ENCODE results near the gene HSH2D. TPM values are rescaled to one million over a fixed set of nuclear protein-coding genes. Genes with fewer than 3 reads are reported as not detected.

HSH2D gene
- total RNA-seq, 4 donors from 2014 or later, result 28.0 to 111 (median 58.8) TPM

DNA sequence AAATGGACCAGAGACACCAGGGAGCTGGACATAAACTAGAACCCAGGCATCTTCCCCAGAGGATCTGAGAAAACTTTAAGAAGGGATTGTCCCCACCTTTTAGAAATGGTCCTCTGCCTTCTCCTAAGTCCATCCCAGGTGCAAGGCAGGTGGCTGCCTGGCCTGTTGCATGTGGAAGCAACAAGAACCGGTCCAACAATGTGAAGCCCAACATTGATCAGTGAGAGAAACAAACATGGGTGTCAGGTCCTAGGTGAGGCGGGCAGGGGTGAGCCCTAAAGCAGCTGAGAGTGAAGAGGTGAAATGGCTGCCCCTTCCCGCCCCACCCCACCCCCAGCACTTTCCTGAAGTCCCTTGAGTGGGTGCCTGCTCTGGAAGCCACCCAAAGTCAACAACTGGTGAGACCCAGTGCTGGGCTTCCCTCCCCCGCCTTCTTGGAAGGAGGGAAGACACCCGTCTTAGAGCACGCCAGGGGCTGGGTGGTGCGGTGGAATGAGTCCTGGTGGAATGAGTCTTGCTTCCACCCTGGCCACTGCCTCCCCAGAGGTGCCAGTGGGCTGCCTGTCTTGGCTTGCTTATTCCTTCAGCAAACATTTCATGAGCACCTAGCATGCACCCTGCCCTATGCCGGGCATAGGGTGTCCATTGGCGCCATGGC lies 55.9 kb downstream of the HSH2D start:
- Histone ChIP-seq H3K27ac (peak overlapping the region in 3 of 4 donors; percentile 40 to 95 (median 93)), H3K9me3 (no peaks in the 10 kb centered on the region), H3K36me3 (peaks cover 0 to 28% (median 0%) of the 10 kb centered on the region in 3 donors), H3K4me1 (peaks cover 4 to 48% (median 15%) of the 10 kb centered on the region in 4 donors), H3K4me3 (peak overlapping the region in 2 of 4 donors; percentile 6 to 63), H3K27me3 (no peaks in the 10 kb centered on the region)
- TF ChIP-seq, protein P1, sequence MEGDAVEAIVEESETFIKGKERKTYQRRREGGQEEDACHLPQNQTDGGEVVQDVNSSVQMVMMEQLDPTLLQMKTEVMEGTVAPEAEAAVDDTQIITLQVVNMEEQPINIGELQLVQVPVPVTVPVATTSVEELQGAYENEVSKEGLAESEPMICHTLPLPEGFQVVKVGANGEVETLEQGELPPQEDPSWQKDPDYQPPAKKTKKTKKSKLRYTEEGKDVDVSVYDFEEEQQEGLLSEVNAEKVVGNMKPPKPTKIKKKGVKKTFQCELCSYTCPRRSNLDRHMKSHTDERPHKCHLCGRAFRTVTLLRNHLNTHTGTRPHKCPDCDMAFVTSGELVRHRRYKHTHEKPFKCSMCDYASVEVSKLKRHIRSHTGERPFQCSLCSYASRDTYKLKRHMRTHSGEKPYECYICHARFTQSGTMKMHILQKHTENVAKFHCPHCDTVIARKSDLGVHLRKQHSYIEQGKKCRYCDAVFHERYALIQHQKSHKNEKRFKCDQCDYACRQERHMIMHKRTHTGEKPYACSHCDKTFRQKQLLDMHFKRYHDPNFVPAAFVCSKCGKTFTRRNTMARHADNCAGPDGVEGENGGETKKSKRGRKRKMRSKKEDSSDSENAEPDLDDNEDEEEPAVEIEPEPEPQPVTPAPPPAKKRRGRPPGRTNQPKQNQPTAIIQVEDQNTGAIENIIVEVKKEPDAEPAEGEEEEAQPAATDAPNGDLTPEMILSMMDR (IDR thresholded peaks at IDR 0.05), result no peak
- no peak for TF ChIP-seq POLR2A (IDR thresholded peaks at IDR 0.05)
- DNase-seq, result peak in 1 of 3 donors; percentile 44

DNA sequence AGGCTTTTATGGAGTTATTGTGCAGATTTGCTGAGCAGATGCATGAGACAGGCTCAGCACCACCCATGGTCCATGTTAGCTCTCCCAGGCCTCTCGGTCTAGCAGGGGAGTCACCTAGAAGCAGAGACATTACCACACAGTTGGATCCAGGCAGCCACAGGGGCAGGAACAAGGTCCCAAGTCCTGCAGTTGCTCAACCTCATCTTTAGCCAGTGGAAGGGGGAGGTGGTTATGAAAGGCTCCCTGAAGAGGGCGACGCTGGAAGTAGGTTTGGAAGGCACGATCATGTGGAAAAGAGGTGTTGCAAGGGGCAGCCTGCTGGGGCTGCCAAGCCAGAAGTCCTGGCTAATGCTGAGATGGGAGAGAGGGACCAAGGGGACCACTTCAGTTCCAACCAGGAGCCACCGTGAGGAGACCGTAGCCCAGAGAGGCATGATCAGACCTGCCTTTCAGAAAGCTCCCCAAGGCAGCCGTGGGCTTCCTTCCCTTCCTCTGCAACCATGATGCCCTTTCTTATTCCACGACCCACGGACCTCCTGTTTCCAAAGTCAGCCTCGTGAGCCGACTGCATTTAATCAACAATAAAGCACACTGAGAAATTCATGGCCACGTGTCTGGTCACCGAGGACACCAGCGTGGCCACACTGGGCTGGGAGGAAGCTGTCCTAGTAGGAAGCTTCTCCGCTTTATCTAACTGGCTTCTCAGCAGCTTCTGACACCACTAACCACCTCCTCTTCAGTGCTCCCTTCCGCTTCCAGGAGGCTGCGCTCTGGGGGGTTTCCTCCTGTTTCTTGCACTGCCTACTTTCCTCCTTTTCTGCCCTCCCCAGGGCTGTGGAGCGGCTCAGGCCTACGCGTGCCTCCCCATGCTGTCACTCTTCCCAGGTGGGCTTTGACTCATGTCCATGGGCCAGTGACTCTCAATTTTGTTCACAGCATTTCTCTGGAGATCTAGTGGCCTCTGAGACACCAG lies 56.8 kb downstream of the HSH2D start:
- Histone ChIP-seq H3K9me3 (no peaks in the 10 kb centered on the region), H3K36me3 (peaks cover 0 to 37% (median 0%) of the 10 kb centered on the region in 3 donors), H3K27me3 (no peaks in the 10 kb centered on the region), H3K4me3 (no peak overlapping the region), H3K27ac (peak overlapping the region in 2 of 4 donors; percentile 93 to 95), H3K4me1 (peaks cover 4 to 48% (median 15%) of the 10 kb centered on the region in 4 donors)
- DNase-seq, result peak in 2 of 3 donors; percentile 73 to 83
- peak in 1 of 2 donors; percentile 66 for TF ChIP-seq POLR2A (IDR thresholded peaks at IDR 0.05)
- TF ChIP-seq, protein P1 (IDR thresholded peaks at IDR 0.05), result no peak

DNA sequence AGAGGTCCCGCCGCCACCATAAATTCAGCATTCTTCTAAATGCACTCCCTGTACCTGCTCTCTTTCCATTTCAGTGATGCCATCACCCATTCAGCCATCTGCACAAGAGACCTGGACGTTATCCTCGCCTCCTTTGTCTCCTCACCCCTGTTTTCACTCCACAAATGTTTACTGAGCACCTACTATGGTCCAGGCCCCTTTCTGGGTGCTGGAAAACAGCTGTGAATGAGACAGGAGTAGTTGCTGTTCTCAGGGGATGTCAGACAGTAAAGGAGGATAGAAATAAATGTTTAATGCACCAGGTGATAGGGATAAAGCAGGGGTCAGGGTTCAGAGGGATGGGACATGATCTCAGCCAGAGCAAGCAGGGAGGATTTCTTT lies 57.5 kb downstream of the HSH2D start:
- Histone ChIP-seq H3K36me3 (peaks cover 0 to 44% (median 0%) of the 10 kb centered on the region in 3 donors), H3K4me3 (no peak overlapping the region), H3K27me3 (no peaks in the 10 kb centered on the region), H3K4me1 (peaks cover 4 to 48% (median 15%) of the 10 kb centered on the region in 4 donors), H3K27ac (peak overlapping the region in 2 of 4 donors; percentile 93 to 95), H3K9me3 (no peaks in the 10 kb centered on the region)
- TF ChIP-seq, protein P1 (IDR thresholded peaks at IDR 0.05), result no peak
- no peak for TF ChIP-seq POLR2A (IDR thresholded peaks at IDR 0.05)
- peak in 1 of 3 donors; percentile 44 for DNase-seq

DNA sequence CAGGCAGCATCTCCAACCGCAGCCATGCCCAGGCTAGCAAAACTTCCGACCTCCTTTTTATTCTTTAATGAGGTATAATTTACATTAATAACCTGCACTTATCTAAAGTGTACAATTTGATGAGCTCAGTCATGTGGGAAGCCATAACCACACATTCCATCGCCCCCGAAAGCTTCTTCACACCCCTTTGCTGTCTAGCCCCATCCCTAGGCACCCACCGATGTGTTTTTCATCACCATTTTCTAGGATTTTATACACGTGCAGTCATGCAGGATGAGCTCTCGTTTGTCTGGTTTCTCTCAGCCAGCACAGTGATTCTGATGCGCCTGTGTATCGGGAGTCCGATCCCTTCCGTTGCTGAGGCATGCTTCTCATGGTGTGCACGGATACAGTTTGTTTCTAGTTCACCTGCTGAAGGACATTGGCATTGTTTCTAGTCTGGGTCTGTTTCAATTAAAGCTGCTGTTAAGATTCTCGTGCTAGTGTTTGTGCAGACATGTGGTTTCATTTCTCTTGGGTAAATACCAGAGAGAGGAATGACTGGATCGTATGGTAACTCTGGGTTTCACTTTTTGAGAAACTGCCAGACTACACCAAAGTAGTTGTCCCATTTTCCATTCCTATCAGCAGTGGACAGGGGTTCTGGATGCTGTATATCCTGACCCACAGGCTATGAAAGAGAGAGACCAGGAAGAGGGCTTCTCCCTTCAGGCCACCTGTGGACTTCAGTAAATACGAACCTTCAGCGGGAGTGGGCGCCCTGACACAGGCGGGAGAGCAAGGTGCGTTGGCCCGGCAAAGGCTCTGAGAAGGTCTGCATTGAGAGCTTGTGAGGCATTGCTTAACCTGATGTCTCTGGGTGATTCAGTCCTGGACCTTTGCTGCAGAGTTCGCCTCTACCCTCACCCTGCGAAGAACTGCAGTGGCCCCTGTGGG lies 59.1 kb downstream of the HSH2D start:
- Histone ChIP-seq H3K27ac (no peak overlapping the region), H3K36me3 (peaks cover 0 to 58% (median 0%) of the 10 kb centered on the region in 3 donors), H3K4me1 (peaks cover 4 to 38% (median 12%) of the 10 kb centered on the region in 4 donors), H3K9me3 (no peaks in the 10 kb centered on the region), H3K27me3 (no peaks in the 10 kb centered on the region), H3K4me3 (no peak overlapping the region)
- DNase-seq, result peak in 1 of 3 donors; percentile 30
- TF ChIP-seq, protein P1 (IDR thresholded peaks at IDR 0.05), result no peak

All from Peyer's patch (tissue), 4 donors.